H9 (cell line): ENCODE data around the gene ENOX2. TPM values are rescaled to one million over a fixed set of nuclear protein-coding genes. Genes with fewer than 3 reads are reported as not detected.

Experiments
- DNase-seq: peaks from one replicate; pipeline ENCODE4 v3.0.0-alpha.2; 2017
- H2AFZ ChIP-seq: one replicate; pipeline ENCODE4 v1.6.1; 2013; ENCODE audit warnings: mild to moderate bottlenecking, low read length, control low read depth, moderate library complexity
- H2AK5ac ChIP-seq: 2 replicates; pipeline ENCODE4 v1.6.1; 2013; ENCODE audit warnings: low read length, control low read depth, mixed read lengths; ENCODE audit not compliant: insufficient read length
- H2BK120ac ChIP-seq: one replicate; pipeline ENCODE4 v1.6.1; 2013; ENCODE audit warnings: low read depth, mild to moderate bottlenecking, low read length, control low read depth, inconsistent platforms; ENCODE audit not compliant: poor library complexity, severe bottlenecking
- H2BK12ac ChIP-seq: 2 replicates; pipeline ENCODE4 v1.6.1; 2013; ENCODE audit warnings: low read length, control low read depth, mixed read lengths, low read depth; ENCODE audit not compliant: insufficient read length
- H2BK15ac ChIP-seq: 2 replicates; pipeline ENCODE4 v1.6.1; 2013; ENCODE audit warnings: low read depth, low read length, control low read depth
- H2BK20ac ChIP-seq: one replicate; pipeline ENCODE4 v1.6.1; 2013; ENCODE audit warnings: low read depth, mild to moderate bottlenecking, low read length, control low read depth, inconsistent platforms; ENCODE audit not compliant: poor library complexity, severe bottlenecking
- H2BK5ac ChIP-seq: 2 replicates; pipeline ENCODE4 v1.6.1; 2013; ENCODE audit warnings: low read length, control low read depth, mixed read lengths; ENCODE audit not compliant: insufficient read length
- H3K14ac ChIP-seq: 2 replicates; pipeline ENCODE4 v1.6.1; 2013; ENCODE audit warnings: low read length, control low read depth; ENCODE audit not compliant: insufficient read depth
- H3K18ac ChIP-seq: 2 replicates; pipeline ENCODE4 v1.6.1; 2013; ENCODE audit warnings: low read depth, mild to moderate bottlenecking, mixed read lengths, low read length, control low read depth; ENCODE audit not compliant: insufficient read length
- H3K23ac ChIP-seq: 2 replicates; pipeline ENCODE4 v1.6.1; 2013; ENCODE audit warnings: low read length, control low read depth, mixed read lengths, low read depth; ENCODE audit not compliant: insufficient read length
- H3K23me2 ChIP-seq: 2 replicates; pipeline ENCODE4 v1.6.1; 2013; ENCODE audit warnings: low read depth, mild to moderate bottlenecking, mixed read lengths, low read length, control low read depth; ENCODE audit not compliant: insufficient read length, poor library complexity, severe bottlenecking
- H3K27ac ChIP-seq: 2 replicates; pipeline ENCODE4 v1.5.1; 2013; ENCODE audit warnings: low read length, control low read depth, mixed read lengths, low read depth; ENCODE audit not compliant: insufficient read length
- H3K27me3 ChIP-seq: 2 replicates; pipeline ENCODE4 v1.6.1; 2013; ENCODE audit warnings: low read length, control low read depth, inconsistent platforms; ENCODE audit not compliant: insufficient read depth
- H3K4ac ChIP-seq: 2 replicates; pipeline ENCODE4 v1.6.1; 2013; ENCODE audit warnings: low read depth, mild to moderate bottlenecking, control low read depth, inconsistent platforms, low read length, moderate library complexity
- H3K4me1 ChIP-seq: 2 replicates; pipeline ENCODE4 v1.6.1; 2013; ENCODE audit warnings: low read length, control low read depth, inconsistent platforms; ENCODE audit not compliant: insufficient read depth
- H3K4me2 ChIP-seq: 2 replicates; pipeline ENCODE4 v1.6.1; 2013; ENCODE audit warnings: low read length, control low read depth, mixed read lengths; ENCODE audit not compliant: insufficient read length, insufficient read depth
- H3K56ac ChIP-seq: 2 replicates; pipeline ENCODE4 v1.6.1; 2013; ENCODE audit warnings: low read depth, mild to moderate bottlenecking, mixed read lengths, low read length, control low read depth; ENCODE audit not compliant: insufficient read length
- H3K79me1 ChIP-seq: 2 replicates; pipeline ENCODE4 v1.6.1; 2013; ENCODE audit warnings: low read depth, mild to moderate bottlenecking, moderate library complexity, low read length, control low read depth, inconsistent platforms; ENCODE audit not compliant: insufficient read depth, poor library complexity, severe bottlenecking
- H3K79me2 ChIP-seq: 2 replicates; pipeline ENCODE4 v1.6.1; 2013; ENCODE audit warnings: low read length, control low read depth, inconsistent platforms; ENCODE audit not compliant: insufficient read depth
- H3K9ac ChIP-seq: 2 replicates; pipeline ENCODE4 v1.6.1; 2013; ENCODE audit warnings: low read length, control low read depth, mixed read lengths; ENCODE audit not compliant: insufficient read length; ENCODE audit errors: extremely low read depth
- H3K9me3 ChIP-seq: one replicate; pipeline ENCODE4 v1.6.1; 2013; ENCODE audit warnings: low read depth, low read length, inconsistent platforms; ENCODE audit not compliant: control insufficient read depth
- H3T11ph ChIP-seq: one replicate; pipeline ENCODE4 v1.6.1; 2013; ENCODE audit warnings: mild to moderate bottlenecking, low read length, control low read depth, inconsistent platforms
- H4K20me1 ChIP-seq: one replicate; pipeline ENCODE4 v1.6.1; 2013; ENCODE audit not compliant: control insufficient read depth, insufficient read length, insufficient read depth
- H4K5ac ChIP-seq: 2 replicates; pipeline ENCODE4 v1.6.1; 2013; ENCODE audit warnings: low read depth, mild to moderate bottlenecking, mixed read lengths, low read length, control low read depth; ENCODE audit not compliant: insufficient read length
- H4K8ac ChIP-seq: replicated peaks from 2 replicates; pipeline ENCODE4 v1.6.1; 2013; ENCODE audit warnings: low read length, control low read depth, mixed read lengths, low read depth; ENCODE audit not compliant: insufficient read length
- H4K91ac ChIP-seq: 2 replicates; pipeline ENCODE4 v1.6.1; 2013; ENCODE audit warnings: low read depth, mild to moderate bottlenecking, moderate library complexity, mixed read lengths, low read length, control low read depth; ENCODE audit not compliant: insufficient read length
- H3K27ac Mint-ChIP-seq, 3 experiments: 2 replicates in 2 of 3; 3 replicates in 1 of 3; pipeline ENCODE4 v1.8.0; 2020 to 2021; ENCODE audit warnings: mixed read lengths in 3 of 3, mild to moderate bottlenecking in 1 of 3, moderate library complexity in 1 of 3
- H3K27me3 Mint-ChIP-seq: 2 replicates; pipeline ENCODE4 v1.8.0; 2021; ENCODE audit warnings: low read depth, mild to moderate bottlenecking, moderate library complexity, mixed read lengths
- H3K36me3 Mint-ChIP-seq, 3 experiments: 2 replicates in 2 of 3; 3 replicates in 1 of 3; pipeline ENCODE4 v1.8.0; 2020 to 2021; ENCODE audit warnings: low read depth in 3 of 3, mixed read lengths in 3 of 3; ENCODE audit not compliant: insufficient read depth in 1 of 3
- H3K4me1 Mint-ChIP-seq, 2 experiments: 2 replicates each; pipeline ENCODE4 v1.8.0; 2020; ENCODE audit warnings: mixed read lengths in 2 of 2
- H3K4me3 Mint-ChIP-seq, 2 experiments: 2 replicates in 1 of 2; 3 replicates in 1 of 2; pipeline ENCODE4 v1.8.0; 2020 to 2021; ENCODE audit warnings: mild to moderate bottlenecking in 2 of 2, mixed read lengths in 2 of 2, moderate library complexity in 1 of 2
- H3K9me3 Mint-ChIP-seq, 2 experiments: 2 replicates in 1 of 2; 3 replicates in 1 of 2; pipeline ENCODE4 v1.8.0; 2020; ENCODE audit warnings: mild to moderate bottlenecking in 2 of 2, mixed read lengths in 2 of 2, moderate library complexity in 1 of 2
- CTCF ChIP-seq: fragments of 200-600 bp; sonication (generic); conservative IDR thresholded peaks from 3 replicates; pipeline ENCODE4 v1.8.0; 2021; ENCODE audit warnings: antibody characterized with exemption, mild to moderate bottlenecking
- WGBS: extraction: QIAGEN DNeasy Blood & Tissue Kit; methylation state at CpG from one replicate; pipeline ENCODE4 v1.1.7; 2013; ENCODE audit warnings: missing lambda C conversion rate, low lambda C conversion rate, mixed read lengths; ENCODE audit not compliant: insufficient read length; ENCODE audit errors: extremely low coverage; 5-methylcytosine and 5-hydroxymethylcytosine counted together
- total RNA-seq: library from RNA; stranded (reverse); gene quantifications from 2 replicates; pipeline ENCODE4 v1.2.1, GENCODE V29; 2021

Gene ENOX2
- total RNA-seq, 1 experiment from 2014 or later = 17.7 TPM

GRCh38 chrX:130593911-130594310, 309.1 kb downstream of the ENOX2 start:
- Histone ChIP-seq H3K18ac (no peak overlapping the region), H3K79me1 (no peaks in the 10 kb centered on the region), H2BK5ac (no peak overlapping the region), H3K23ac (no peak overlapping the region), H3K27ac (no peak overlapping the region), H4K91ac (no peak overlapping the region), H2AK5ac (no peak overlapping the region), H3K9ac (no peak overlapping the region), H2BK15ac (no peak overlapping the region), H2AFZ (no peak overlapping the region), H3K4me2 (no peak overlapping the region), H4K8ac (no peak overlapping the region), H3K9me3 (no peaks in the 10 kb centered on the region), H2BK120ac (no peak overlapping the region), H3T11ph (no peak overlapping the region), H2BK12ac (no peak overlapping the region), H3K4ac (no peak overlapping the region), H4K20me1 (no peaks in the 10 kb centered on the region), H3K56ac (no peak overlapping the region), H4K5ac (no peak overlapping the region), H2BK20ac (no peak overlapping the region), H3K23me2 (no peaks in the 10 kb centered on the region), H3K27me3 (no peaks in the 10 kb centered on the region), H3K4me1 (no peaks in the 10 kb centered on the region), H3K14ac (no peak overlapping the region), H3K79me2 (no peaks in the 10 kb centered on the region)
- Mint-ChIP-seq H3K27ac (no peak overlapping the region), H3K36me3 (no peaks in the 10 kb centered on the region), H3K9me3 (no peaks in the 10 kb centered on the region), H3K4me1 (0 out of 4 replicates have a peak, but pooled peaks cover 0 to 3% of the 10 kb centered on the region in 2 experiments), H3K27me3 (no peaks in the 10 kb centered on the region), H3K4me3 (no peak overlapping the region)
- no CpG with 5 or more reads among the region's 9 CpGs for WGBS
- no peak for TF ChIP-seq CTCF
- DNase-seq = no peak
